ENCODE measurements around the gene PASK. TPM values are rescaled to one million over a fixed set of nuclear protein-coding genes. Genes with fewer than 3 reads are reported as not detected.

Gene PASK
- total and polyA plus RNA-seq, 2 donors (not counting 1 experiment from before 2014, with no cell fraction given): 48.2 to 144 TPM

DNA sequence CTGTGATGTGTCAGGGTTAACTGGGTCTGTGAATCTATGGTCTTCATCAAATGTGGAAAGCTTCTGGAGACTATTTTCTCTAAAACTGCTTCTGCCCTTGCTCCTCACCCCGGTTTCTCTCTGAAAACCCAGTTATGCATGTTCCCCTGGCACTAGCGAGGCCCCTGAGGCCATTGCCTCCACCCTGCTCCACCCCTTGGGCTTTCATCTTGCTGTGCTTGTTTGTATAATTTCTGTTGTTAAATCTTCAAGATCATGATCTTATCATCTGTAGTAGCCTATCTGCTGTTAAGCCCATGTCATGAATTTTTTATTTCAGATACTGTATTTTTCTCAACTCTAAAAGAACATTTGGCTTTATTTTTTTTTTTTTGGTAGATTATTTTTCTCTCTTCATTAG is 24.3 kb upstream of the PASK start:
- Histone ChIP-seq H3K4me1 (ENCODE audit: control insufficient read depth in 2 of 2, insufficient read depth in 2 of 2, low read length in 2 of 2) (no peaks in the 10 kb centered on the region), H3K4me3 (ENCODE audit: control extremely low read depth in 1 of 5, extremely low read depth in 1 of 5, insufficient read depth in 1 of 5, low read depth in 2 of 5, low read length in 4 of 5) (no peak overlapping the region), H4K20me1 (ENCODE audit: control insufficient read depth, insufficient read depth, low read length, poor library complexity, severe bottlenecking) (no peaks in the 10 kb centered on the region), H3K9me3 (ENCODE audit: control extremely low read depth in 1 of 3, control insufficient read depth in 2 of 3, insufficient read depth in 1 of 3, low read length in 2 of 3) (peaks cover 1 to 14% (median 13%) of the 10 kb centered on the region in 3 donors), H3K9ac (ENCODE audit: low read length) (no peak overlapping the region), H3K27me3 (replicated peaks in 1 of 4; ENCODE audit: control extremely low read depth in 1 of 4, control insufficient read depth in 3 of 4, insufficient read depth in 4 of 4, low read length in 3 of 4) (no peaks in the 10 kb centered on the region), H3K36me3 (replicated peaks in 1 of 2; ENCODE audit: control extremely low read depth in 1 of 2, control insufficient read depth in 1 of 2, extremely low read depth in 1 of 2, insufficient read depth in 2 of 2, low read length in 1 of 2) (peaks cover 6 to 62% of the 10 kb centered on the region in 2 experiments), H2AFZ (ENCODE audit: insufficient read depth, low read depth, low read length, poor library complexity, severe bottlenecking) (no peak overlapping the region), H3K79me2 (ENCODE audit: control insufficient read depth, insufficient read depth, low read length) (no peaks in the 10 kb centered on the region), H3K27ac (ENCODE audit: low read length in 2 of 2) (no peak overlapping the region), H3K4me2 (replicated peaks; ENCODE audit: low read depth, low read length, poor library complexity, severe bottlenecking) (no peak overlapping the region)
- ChIA-PET CTCF (no interaction called here), POLR2A (no interaction called here)
- H3K27ac Mint-ChIP-seq: no peak overlapping the region
- no peak for ATAC-seq (ENCODE audit: low read depth)
- no peaks in the 10 kb centered on the region for H3K27me3 Mint-ChIP-seq
- no peak overlapping the region for H3K4me3 Mint-ChIP-seq
- intact Hi-C loops (cut with micrococcal nuclease): no loop called here
- no CpG with 5 or more reads among the region's 2 CpGs for WGBS (ENCODE audit: insufficient coverage)
- no peak for DNase-seq
- TF ChIP-seq EZH2 (IDR thresholded peaks at IDR 0.05; ENCODE audit: borderline replicate concordance, insufficient read depth, low read depth, low read length, poor library complexity, severe bottlenecking): no peak
- TF ChIP-seq, protein P1, sequence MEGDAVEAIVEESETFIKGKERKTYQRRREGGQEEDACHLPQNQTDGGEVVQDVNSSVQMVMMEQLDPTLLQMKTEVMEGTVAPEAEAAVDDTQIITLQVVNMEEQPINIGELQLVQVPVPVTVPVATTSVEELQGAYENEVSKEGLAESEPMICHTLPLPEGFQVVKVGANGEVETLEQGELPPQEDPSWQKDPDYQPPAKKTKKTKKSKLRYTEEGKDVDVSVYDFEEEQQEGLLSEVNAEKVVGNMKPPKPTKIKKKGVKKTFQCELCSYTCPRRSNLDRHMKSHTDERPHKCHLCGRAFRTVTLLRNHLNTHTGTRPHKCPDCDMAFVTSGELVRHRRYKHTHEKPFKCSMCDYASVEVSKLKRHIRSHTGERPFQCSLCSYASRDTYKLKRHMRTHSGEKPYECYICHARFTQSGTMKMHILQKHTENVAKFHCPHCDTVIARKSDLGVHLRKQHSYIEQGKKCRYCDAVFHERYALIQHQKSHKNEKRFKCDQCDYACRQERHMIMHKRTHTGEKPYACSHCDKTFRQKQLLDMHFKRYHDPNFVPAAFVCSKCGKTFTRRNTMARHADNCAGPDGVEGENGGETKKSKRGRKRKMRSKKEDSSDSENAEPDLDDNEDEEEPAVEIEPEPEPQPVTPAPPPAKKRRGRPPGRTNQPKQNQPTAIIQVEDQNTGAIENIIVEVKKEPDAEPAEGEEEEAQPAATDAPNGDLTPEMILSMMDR (IDR thresholded peaks at IDR 0.05): no peak
- no peaks in the 10 kb centered on the region for H3K4me1 Mint-ChIP-seq
- peaks cover 8% of the 10 kb centered on the region for H3K9me3 Mint-ChIP-seq (ENCODE audit: insufficient read depth)

- no peak overlapping the region for H3K9ac ChIP-seq (ENCODE audit: low read length)
- no peak overlapping the region for H3K27ac ChIP-seq (ENCODE audit: low read length in 2 of 2)
- H3K9me3 ChIP-seq (ENCODE audit: control extremely low read depth in 1 of 3, control insufficient read depth in 2 of 3, insufficient read depth in 1 of 3, low read length in 2 of 3): peaks cover 1 to 14% (median 13%) of the 10 kb centered on the region in 3 donors
- Mint-ChIP-seq H3K4me1 (no peaks in the 10 kb centered on the region), H3K27ac (no peak overlapping the region), H3K9me3 (ENCODE audit: insufficient read depth) (peaks cover 8% of the 10 kb centered on the region), H3K27me3 (no peaks in the 10 kb centered on the region), H3K4me3 (no peak overlapping the region)
- ChIA-PET CTCF (no interaction called here), POLR2A (no interaction called here)
- H3K4me2 ChIP-seq (replicated peaks; ENCODE audit: low read depth, low read length, poor library complexity, severe bottlenecking): no peak overlapping the region
- ATAC-seq (ENCODE audit: low read depth): no peak
- H3K4me1 ChIP-seq (ENCODE audit: control insufficient read depth in 2 of 2, insufficient read depth in 2 of 2, low read length in 2 of 2): no peaks in the 10 kb centered on the region
- H4K20me1 ChIP-seq (ENCODE audit: control insufficient read depth, insufficient read depth, low read length, poor library complexity, severe bottlenecking): no peaks in the 10 kb centered on the region
- H3K27me3 ChIP-seq (replicated peaks in 1 of 4; ENCODE audit: control extremely low read depth in 1 of 4, control insufficient read depth in 3 of 4, insufficient read depth in 4 of 4, low read length in 3 of 4): no peaks in the 10 kb centered on the region
- peaks cover 6 to 69% of the 10 kb centered on the region in 2 experiments for H3K36me3 ChIP-seq (replicated peaks in 1 of 2; ENCODE audit: control extremely low read depth in 1 of 2, control insufficient read depth in 1 of 2, extremely low read depth in 1 of 2, insufficient read depth in 2 of 2, low read length in 1 of 2)
- no peak overlapping the region for H2AFZ ChIP-seq (ENCODE audit: insufficient read depth, low read depth, low read length, poor library complexity, severe bottlenecking)
- 99% methylated on average over 15 of the region's 15 CpGs for WGBS (ENCODE audit: insufficient coverage)
- no peak for DNase-seq
- no peak overlapping the region for H3K4me3 ChIP-seq (ENCODE audit: control extremely low read depth in 1 of 5, extremely low read depth in 1 of 5, insufficient read depth in 1 of 5, low read depth in 2 of 5, low read length in 4 of 5)
- H3K79me2 ChIP-seq (ENCODE audit: control insufficient read depth, insufficient read depth, low read length): peaks cover 7% of the 10 kb centered on the region
- intact Hi-C loops (cut with micrococcal nuclease): no loop called here
- TF ChIP-seq, protein P1 (IDR thresholded peaks at IDR 0.05): no peak
- TF ChIP-seq EZH2 (IDR thresholded peaks at IDR 0.05; ENCODE audit: borderline replicate concordance, insufficient read depth, low read depth, low read length, poor library complexity, severe bottlenecking): no peak
Measured at GRCh38 chr2:241168366-241168765, 19.1 kb upstream of the PASK start.

All from B cell (primary cell).